Renal cortical epithelial cell (primary cell): Measurements from ENCODE around the gene TSNAX. TPM values are rescaled to one million over a fixed set of nuclear protein-coding genes. Genes with fewer than 3 reads are reported as not detected.
"Not testable (repeated sequence)": the region's sequence is repeated elsewhere in the genome, so short reads cannot be mapped to it uniquely, and the experiment has no call there.

ENCODE experiments used
- DNase-seq: peaks from one replicate; pipeline ENCODE4 v3.0.0-alpha.2; 2011; ENCODE audit warnings: low read depth
- total RNA-seq: library from RNA; depleted of rRNA; stranded (reverse); fragments of >200 nt; gene quantifications from 2 replicates; pipeline ENCODE4 v1.2.3, GENCODE V29; 2014

TSNAX gene
- total RNA-seq, 1 donor from 2014 or later, result 47.7 TPM

DNA sequence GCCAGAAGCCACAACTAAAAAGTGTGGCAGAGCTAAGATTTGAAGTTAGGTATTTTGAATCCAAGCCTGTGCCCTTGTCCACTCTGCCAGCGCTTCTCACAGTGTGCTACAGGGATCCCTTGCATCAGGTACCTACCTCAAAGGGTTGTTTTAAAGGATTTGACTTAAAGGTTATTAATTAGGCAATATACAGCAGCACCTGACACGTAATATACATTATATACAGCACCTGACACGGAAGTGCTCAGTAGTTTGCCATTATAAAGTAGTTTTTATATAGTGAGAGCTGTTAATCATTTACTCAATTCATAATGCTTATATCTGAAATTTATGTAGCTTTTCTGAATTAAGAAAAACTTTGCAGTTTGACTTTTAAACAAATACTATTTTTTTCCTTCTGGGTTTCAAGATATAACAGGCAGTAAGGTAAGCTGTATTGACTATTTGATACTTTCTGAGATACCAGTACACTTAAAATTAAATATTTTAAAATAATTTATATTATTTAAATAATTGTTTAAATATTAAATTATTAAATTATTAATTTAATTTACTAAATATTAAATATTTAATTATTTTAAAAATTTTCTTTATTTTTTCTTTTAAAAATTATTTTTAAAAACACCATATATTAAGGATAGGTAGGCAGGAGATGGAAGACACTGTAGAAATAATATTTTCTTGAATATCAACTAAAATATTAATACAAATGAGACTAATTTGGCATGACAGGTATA lies 33.3 kb downstream of the TSNAX start:
- no peak for DNase-seq

DNA sequence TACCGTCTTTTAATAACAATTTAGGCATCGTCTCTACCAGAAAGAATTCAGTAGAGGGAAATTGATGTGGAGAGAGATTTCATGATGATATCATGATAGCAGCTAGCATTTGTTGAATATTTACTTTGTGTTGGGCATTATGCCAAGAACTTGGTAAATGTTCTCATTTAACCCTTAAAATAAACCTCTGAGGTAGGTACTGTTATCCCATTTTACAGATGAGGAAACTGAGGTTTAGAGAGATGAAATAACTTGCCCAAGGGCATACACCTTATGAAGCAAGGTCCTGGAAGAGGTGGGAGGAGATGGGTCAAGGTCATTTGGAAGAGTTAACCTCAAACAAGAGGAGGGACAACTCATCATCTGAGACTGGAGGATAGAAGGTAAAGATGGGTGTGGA lies 34.8 kb downstream of the TSNAX start:
- peak; percentile 6 for DNase-seq

DNA sequence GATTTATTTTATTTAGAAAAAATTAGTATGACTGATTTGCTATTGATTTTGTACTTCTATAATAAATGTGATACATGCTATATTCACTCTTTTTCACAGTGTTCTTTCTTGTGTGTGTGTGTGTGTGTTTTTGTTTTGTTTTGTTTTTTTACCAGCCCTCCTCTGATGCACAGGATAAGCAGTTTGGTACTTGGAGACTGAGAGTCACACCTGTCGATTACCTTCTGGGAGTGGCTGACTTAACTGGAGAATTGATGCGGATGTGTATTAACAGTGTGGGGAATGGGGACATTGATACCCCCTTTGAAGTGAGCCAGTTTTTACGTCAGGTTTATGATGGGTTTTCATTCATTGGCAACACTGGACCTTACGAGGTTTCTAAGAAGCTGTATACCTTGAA lies 35.9 kb downstream of the TSNAX start:
- no peak for DNase-seq

DNA sequence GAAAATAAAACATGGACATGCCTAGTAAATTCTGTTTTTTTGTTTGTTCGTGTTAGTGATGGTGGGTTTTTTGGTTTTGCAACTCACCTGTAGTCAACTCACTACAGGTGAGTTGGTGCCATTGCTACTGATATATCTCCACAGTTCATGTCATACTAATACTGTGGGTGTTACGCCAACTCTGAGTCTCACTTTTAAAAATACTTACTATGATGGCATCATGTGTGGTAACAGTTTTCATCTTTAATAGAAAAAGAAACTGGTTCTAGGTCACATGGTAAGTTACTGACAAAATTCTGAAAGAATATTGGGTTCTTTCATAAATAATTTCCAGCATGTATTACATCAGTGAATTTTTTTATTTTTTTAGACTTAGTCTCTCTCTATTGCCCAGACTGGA lies 38.0 kb downstream of the TSNAX start:
- DNase-seq, result no peak

DNA sequence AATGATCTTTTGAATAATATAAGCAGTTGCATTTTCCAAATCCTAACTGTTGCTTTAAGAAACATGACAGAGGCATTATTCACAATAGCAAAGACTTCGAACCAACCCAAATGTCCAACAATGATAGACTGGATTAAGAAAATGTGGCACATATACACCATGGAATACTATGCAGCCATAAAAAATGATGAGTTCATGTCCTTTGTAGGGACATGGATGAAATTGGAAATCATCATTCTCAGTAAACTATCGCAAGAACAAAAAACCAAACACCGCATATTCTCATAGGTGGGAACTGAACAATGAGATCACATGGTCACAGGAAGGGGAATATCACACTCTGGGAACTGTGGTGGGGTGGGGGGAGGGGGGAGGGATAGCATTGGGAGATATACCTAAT lies 41.8 kb downstream of the TSNAX start:
- DNase-seq, result not testable (repeated sequence)

DNA sequence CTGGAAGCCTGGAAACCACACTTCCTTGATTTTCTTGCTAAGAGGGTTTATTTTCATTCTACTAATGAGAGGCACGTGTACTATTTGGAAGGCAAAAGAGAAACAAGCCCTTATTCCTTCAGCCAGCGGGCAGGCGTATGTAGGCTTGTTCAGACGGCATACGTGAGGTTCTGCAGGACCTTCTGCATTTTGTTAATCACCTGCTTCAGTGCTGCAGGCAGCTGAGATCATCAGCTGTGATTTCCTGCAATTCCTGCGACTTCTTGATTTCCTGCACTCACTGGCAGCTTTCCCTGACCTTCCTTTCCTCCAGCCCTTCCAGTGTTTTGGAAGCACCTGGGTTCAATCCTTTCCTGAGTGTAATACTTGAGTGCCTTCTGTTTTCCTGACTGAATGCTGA lies 43.4 kb downstream of the TSNAX start:
- no peak for DNase-seq

DNA sequence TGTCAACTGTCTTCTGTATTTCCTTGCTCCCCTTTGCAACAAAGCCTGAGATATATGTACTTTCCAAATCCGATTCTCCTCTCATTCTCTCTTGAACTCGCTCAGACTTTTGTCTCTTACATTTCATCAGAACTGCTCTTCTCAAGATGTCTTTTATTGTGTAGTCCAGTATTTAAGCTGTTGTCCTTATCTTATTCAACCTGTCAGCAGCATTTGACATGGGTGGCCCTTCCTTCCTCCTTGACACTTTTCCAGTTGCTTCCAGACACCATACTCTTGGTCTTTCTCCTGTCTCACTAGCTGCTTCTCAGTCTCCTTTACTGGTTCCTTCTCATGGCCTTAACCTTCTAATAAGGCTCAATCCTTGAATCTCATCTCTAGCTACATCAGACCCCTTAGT lies 47.0 kb downstream of the TSNAX start:
- no peak for DNase-seq

DNA sequence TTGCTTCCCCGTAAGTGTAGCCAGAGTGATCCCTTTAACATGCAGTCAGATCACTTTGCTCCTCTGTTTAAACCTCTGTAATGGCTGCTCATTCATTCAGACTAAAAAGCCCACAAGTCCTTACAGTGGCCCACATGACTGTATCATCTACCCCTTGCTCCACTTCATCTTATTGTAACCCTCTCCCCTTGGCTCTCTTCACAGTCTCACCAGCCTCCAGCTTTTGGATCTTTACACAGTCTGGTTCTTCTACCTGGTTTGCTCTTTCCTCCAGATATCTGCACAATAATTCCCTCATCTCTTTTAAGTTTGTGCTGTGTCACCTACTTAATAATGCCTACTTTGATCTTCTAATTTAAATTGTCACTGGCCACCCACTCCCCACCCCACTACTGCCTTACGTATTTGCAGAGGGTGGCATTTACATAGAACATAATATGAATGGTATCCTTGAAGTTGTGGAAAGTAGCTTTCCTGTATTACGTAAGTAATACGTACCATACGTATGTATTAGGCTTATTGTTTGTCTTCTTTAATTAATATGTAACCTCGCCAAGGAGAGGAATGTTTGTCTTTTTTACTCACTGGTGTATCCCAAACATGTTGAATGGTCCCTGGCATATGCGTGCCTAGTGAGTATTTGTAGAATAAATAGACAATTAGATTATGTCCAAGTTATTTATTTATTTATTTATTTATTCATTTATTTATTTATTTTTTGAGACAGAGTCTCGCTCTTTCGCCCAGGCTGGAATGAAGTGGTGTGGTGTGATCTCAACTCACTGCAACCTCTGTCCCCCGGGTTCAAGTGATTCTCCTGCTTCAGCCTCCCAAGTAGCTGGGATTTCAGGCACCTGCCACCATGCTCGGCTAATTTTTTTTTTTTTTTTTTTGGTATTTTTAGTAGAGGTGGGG lies 48.6 kb downstream of the TSNAX start:
- DNase-seq, result no peak

DNA sequence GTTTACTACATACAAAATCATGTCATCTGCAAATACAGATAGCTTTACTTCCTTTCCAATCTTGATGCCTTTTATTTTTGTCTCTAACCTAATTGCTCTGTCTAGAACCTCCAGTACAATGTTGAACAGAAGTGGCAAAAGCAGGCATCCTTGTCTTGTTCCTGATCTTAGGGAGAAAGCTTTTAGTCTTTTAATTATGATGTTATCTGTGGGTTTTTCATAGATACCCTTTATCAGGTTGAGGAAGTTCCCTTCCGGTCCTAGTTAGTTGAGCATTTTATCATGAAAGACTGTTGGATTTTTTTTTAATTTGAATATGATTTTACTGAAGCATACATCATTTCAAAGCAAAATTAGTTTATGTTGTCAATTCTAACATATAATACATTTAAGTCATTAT lies 52.4 kb downstream of the TSNAX start:
- no peak for DNase-seq

DNA sequence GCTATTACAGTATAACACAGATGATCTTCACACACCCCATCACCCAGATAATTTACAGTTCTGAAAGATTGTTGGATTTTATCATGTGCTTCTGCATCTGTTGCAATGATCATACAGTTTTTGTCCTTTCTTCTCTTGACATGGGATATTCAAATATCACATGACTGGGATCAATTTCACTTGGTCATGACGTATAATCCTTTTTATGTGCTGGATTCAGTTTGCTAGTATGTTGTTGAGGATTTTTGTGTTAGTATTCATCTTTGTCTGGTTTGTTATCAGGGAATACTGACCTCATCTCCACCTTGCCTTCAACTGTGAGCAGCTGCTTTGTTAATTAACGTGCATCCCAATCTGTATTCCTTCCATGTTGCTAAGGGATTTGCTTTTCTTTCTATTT lies 53.4 kb downstream of the TSNAX start:
- DNase-seq, result no peak

DNA sequence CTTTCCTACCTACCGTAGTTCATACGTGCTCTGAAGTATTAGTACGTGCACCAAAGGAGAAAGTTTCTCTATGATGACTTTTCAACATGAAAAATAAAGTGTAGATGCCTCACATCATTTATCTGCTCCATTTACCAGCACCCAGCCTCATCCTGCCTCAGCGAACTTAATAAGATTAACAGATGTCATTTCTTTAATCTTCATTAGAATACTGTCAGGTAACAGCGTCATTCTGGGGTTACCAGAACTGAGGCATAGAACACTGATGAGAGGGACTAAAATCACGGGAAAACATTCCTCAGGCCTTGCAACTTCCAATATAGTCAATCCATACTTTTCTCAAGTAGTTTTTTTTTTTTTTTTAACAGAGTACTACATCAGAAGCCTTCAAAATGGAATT lies 54.9 kb downstream of the TSNAX start:
- no peak for DNase-seq

DNA sequence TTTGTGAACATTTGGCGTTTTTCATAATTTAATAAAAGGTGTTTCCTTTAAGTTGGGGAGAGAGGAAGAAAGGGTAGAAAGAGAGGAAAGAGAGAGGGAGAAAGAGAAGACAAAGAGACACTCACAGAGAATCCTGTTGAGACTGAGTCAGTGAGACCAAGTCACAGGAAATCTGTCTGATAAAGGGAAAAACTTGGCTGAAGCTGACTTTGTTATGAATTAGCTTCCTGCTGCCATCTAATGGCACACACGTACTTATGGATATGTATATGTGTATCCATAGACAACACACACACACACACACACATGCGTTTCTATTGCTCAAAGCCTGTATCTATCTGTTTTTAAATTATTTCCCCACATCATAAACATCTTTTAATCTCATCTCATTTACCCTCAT lies 55.6 kb downstream of the TSNAX start:
- peak; percentile 68 for DNase-seq

DNA sequence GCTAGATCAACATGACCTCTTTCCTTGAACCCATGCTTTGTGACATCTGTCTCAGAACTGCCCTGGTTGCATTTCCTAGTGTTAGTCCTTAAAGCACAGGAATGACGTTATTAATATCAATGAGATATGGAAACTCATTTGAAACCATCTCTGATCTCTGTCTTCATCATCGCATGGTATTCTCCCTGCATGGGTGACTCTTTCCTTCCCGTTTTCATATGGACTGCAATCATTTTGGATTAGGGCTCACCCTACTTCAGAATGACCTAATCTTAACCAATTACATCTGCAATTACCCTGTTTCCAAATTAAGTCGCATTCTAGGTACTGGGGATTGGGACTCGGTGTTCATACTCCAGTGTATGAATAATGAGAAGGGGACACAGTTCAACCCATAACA lies 56.5 kb downstream of the TSNAX start:
- DNase-seq, result no peak

DNA sequence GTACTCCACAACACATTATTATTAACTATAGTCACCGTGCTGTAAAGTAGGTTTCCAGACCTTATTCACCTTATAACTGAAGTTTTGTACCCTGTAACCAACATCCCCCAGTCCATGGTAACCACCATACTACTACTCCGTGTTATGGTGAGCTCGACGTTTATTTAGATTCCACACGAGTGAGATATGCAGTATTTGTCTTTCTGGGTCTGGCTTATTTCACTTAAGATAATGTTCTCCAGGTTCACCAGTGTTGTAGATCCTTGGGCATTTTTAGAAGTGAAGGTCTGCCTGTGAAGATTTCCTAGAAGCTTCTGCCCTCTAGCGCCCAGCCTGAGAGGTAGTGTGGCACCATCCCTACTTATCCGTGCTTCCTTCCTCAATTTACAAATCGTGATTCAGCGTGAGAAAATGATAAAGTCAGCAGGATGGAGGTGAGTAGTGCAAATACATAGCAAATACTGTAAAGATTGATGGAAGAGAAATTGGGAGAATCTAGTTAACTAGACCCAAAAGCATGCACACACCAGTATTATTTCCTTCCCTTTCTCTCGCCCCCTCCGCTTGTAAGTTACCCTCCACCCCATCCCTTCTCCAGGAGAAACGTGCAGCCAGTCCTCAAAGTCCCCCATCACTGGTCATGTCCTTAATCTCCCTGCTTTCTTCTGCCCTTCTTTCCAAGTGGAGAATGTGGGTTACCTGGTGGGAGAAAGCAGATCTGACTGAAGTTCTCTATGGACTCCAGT lies 62.2 kb downstream of the TSNAX start:
- DNase-seq, result peak; percentile 69

DNA sequence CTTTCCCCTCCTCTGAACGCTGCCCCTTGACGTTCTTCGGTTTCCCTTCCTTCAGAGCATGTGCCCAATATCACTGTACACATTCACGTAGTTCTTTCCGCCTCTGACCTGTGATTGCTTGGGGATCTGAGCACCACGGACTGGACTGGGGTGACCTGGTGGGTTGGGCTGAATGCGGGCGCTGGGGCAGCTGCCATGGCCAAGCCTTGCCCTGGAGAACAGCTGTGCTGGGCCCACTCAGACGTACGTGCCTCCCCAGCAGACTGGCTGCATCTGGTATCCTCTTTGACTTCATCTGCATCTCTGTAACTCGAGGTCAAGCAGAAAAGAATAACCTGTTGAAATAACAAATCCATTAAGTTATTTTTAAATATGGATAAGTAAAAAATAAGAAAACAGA lies 63.0 kb downstream of the TSNAX start:
- DNase-seq, result no peak

DNA sequence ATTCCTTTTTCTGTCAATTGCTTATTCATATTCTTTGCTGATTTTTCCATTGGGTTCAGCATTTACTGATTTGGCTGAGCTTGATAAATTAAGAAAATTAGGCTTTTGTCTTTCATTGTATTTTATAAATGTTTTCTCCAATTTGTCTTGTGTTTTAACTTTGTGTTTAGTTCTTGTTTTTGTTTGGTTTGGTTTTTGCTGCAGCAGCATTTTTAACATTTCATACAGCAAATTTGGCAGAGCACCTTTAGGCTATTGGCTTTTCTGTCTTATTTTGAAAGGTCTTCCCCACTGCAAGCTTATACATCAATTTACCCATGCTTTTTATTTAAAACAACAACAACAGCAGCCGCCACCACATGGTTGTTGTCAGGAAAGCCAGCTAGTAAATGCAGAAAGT lies 64.3 kb downstream of the TSNAX start:
- DNase-seq, result no peak

DNA sequence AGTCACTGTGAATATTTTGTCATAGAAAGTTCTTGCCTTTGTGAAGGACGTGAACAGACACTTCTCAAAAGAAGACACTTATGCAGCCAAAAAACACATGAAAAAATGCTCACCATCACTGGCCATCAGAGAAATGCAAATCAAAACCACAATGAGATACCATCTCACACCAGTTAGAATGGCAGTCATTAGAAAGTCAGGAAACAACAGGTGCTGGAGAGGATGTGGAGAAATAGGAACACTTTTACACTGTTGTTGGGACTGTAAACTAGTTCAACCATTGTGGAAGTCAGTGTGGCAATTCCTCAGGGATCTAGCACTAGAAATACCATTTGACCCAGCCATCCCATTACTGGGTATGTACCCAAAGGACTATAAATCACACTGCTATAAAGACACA lies 64.8 kb downstream of the TSNAX start:
- DNase-seq, result not testable (repeated sequence)

DNA sequence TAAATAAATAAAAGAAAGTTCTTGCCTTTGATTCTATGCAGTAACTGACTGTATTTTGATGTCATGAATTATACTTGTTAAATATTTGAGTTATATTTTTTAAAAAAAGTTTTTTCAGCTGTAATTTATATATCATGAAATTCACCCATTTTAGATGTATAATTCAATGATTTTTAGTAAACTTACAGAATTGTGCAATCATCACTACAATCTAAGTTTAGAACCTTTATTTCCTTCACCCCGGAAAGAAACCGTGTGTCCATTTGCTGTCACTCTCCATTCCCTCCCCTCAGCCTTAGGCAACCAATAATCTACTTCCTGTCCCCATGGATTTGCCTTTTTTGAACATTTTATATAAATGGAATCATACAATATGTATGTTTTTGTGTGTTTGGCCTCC lies 65.7 kb downstream of the TSNAX start:
- DNase-seq, result no peak

DNA sequence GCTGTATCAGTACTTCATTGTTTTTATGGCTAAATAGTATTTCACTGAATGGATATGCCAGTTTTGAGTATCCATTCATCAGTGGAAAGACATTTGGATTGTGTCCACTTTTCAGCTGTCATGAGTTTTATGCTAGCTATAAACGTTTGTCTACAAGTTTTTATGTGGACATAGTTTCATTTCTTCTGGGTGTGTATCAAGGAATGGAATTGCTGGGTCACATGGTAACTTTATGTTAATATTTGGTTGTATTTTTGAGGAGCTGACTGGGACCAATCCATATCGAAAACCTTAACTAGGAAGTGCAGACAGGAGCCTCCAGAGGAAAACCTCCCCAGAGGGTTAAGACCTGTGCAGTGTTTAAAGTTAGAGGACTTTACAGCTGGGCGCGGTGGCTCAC lies 66.3 kb downstream of the TSNAX start:
- no peak for DNase-seq

DNA sequence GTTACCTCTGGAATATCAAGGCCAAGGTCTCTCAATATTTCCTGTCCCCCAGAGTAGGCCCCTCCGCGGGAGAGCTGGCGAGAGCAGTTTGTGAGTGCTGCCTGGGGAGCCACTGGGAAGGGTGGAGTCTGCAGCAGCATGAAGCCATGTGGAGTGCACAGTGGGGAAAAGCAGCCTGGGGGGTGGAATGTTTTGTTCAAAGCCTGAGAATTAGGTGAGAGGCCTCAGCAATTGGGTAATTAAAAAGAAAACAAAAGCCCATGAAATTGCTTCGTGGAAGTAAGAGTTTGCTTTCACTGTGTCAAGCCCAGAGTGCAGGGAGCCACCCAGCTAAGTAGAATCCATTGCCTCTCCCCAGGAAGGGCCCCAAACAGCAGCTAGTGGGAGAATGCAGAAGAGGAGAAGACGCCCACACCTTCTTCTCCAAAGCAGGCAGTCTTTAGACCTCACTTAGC lies 67.9 kb downstream of the TSNAX start:
- peak; percentile 7 for DNase-seq

DNA sequence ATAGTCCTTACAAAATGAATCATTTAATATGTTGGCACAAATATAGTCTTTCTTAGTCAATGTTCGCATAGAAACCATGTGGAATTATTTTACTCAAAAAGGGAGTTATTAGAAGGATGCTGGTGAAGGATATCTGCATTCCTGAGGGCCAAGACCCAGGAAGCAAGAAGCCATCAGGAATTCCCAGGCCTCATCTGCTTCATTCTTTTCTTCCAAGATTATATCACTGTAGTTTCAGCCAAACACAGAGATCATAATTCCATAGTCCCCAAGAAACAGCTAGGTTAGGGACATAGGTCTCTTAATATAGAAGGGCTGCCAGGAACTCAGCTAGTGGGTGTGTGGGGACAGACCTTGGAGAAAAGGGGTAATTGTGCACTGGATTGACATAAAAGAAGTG lies 69.5 kb downstream of the TSNAX start:
- DNase-seq, result no peak

DNA sequence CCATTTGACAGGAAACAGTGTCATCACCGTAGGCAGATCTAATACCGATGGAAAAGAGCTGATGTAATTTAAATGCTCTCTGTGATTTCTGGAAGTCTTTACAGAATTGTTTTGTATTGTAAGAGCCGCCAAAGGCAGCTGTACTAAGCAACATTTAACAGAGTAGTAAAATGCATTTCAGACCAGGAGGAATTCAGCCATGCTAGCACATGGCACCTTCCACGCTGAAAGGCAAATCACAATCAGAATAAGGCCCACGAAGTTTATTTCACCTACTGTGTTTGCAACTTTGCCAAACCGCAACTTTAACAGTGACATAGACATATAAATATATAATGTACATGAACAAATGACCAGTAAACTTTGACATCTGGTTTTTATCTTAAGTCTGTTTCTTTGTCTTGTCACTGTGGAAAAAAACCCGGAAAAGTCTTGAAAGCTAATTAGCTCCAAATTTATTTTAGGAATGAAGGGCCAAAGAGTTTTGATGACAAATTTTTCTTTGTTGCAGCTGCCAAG lies 72.0 kb downstream of the TSNAX start:
- DNase-seq, result no peak
